Measurements from ENCODE around the gene NDUFS1.

GRCh38 chr2:206145665-206146064, 13.6 kb downstream of the NDUFS1 start:
- no peak for TF ChIP-seq CTCF (IDR thresholded peaks at IDR 0.05)
- TF ChIP-seq POLR2A (IDR thresholded peaks at IDR 0.05) = no peak
- no peak for TF ChIP-seq EP300 (IDR thresholded peaks at IDR 0.05)

Measured in ovary (tissue), 3 donors.